H1 (cell line): ENCODE data around the gene BRD2. TPM values are rescaled to one million over a fixed set of nuclear protein-coding genes. Genes with fewer than 3 reads are reported as not detected.

Experiments used
- BCL11A ChIP-seq, 2 experiments: IDR thresholded peaks; one replicate each; pipeline ENCODE4 v1.6.1; 2011; ENCODE audit warnings: low read depth in 2 of 2, low read length in 2 of 2, mild to moderate bottlenecking in 2 of 2
- EGR1 ChIP-seq: IDR thresholded peaks from 2 replicates; pipeline ENCODE4 v1.6.1; 2011; ENCODE audit warnings: low read depth, low read length, borderline replicate concordance
- GABPA ChIP-seq: IDR thresholded peaks from 2 replicates; pipeline ENCODE4 v1.6.1; 2011; ENCODE audit warnings: mild to moderate bottlenecking, low read length, moderate library complexity, borderline replicate concordance; ENCODE audit not compliant: insufficient read depth
- KDM4A ChIP-seq: IDR thresholded peaks from one replicate; pipeline ENCODE4 v1.7.1; 2012; ENCODE audit warnings: low read depth, mild to moderate bottlenecking, moderate library complexity, low read length, inconsistent platforms; ENCODE audit not compliant: severe bottlenecking
- RFX5 ChIP-seq: IDR thresholded peaks from 2 replicates; pipeline ENCODE4 v1.6.1; 2011; ENCODE audit warnings: low read depth, low read length, improper control_type of control experiment, borderline replicate concordance
- SAP30 ChIP-seq: fragments of 300-600 bp; sonication (generic); IDR thresholded peaks from 2 replicates; pipeline ENCODE4 v1.7.1; 2012; ENCODE audit warnings: low read length, moderate library complexity, mild to moderate bottlenecking, inconsistent platforms; ENCODE audit not compliant: insufficient read depth, insufficient replicate concordance
- SIRT6 ChIP-seq: IDR thresholded peaks from one replicate; pipeline ENCODE4 v1.7.1; 2012; ENCODE audit warnings: low read length, inconsistent platforms
- polyA plus RNA-seq, 7 experiments: library from polyadenylated mRNA; depleted of rRNA in 3 of 7; stranded (reverse) in 5 of 7; unstranded in 2 of 7; fragments of >200 nt in 5 of 7; fragments of 200-250 nt in 2 of 7; gene quantifications; 1 replicate in 5 of 7; 2 replicates in 1 of 7; 4 replicates in 1 of 7; pipeline versions ENCODE4 v1.2.1 to v1.2.3, GENCODE V29; 2011 to 2013; ENCODE audit warnings: missing spikeins in 2 of 7, mixed read lengths in 2 of 7
- total RNA-seq: library from RNA; stranded (reverse); fragmentation: NEBNext Ultra II Directional; extraction: Animal tissue kit (Norgen Biotek cat#: 25700); gene quantifications from 2 replicates; pipeline ENCODE4 v1.2.1, GENCODE V29; 2021

The BRD2 gene
- total and polyA plus RNA-seq, 2 of the 8 experiments (the other 6 are each of a cell fraction or from before 2014, with no cell fraction given) = 132 to 185 TPM

DNA sequence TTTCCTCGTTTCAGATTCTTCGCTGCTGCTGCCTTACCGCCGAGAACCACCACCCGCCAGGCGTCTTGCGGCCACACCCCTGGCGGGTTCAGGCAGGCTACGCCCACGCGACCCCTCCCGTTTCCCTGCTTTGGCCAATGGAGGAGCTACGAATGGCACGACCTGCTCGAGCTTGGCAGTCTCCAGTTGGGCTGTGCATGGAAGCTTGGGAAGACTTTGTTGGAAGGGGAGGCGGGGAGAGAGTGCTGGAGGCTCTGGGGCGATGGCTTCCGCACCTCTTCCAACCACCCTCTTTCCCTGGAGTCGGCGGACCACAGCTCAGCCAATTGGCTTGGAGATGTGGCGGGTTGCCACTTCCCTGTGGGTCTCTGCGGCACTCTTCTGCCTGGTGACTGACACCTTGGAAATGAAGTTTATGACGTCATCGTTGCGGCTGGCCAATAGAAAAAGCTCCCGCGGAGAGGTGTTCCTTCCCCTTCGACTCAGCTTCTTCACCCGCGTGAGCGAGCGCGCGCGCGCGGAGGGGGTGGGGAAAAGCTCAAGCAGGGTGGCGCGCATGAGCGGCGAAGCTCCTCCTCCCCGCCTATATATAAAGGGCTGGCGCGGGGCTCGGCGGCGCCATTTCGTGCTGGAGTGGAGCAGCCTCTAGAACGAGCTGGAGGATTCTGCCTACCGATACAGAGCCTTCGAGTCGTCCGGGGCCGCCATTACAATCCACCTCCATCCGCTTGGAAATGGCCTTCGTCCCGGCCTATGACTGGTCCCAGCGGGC, 3.4 kb downstream of the BRD2 start (continued):
- TF ChIP-seq BCL11A (IDR thresholded peaks at IDR 0.05; ENCODE audit: low read depth in 2 of 2, low read length in 2 of 2) (no peak), EGR1 (peak; percentile 98), GABPA (no peak), KDM4A (peak; percentile 2), SAP30 (no peak), RFX5 (peak; percentile 88), SIRT6 (no peak)
